A673 (cell line): ENCODE measurements around the gene NRGN. TPM values are rescaled to one million over a fixed set of nuclear protein-coding genes. Genes with fewer than 3 reads are reported as not detected.
"Not testable (repeated sequence)": the region's sequence is repeated elsewhere in the genome, so short reads cannot be mapped to it uniquely, and the experiment has no call there.

Experiments used
- BruUV-seq: library from RNA; stranded (reverse); fragments of 400-500 nt; replicated peaks from 2 replicates; lab custom pipeline; 2021; lab: Mats Ljungman, UMichigan
- CTCF ChIA-PET: fragments of 300-600 bp; sonication (Branson Sonifier 250); formaldehyde crosslinking; loops from one replicate; lab custom pipeline; 2022; ENCODE audit warnings: antibody characterized with exemption; lab: Charles Lee
- POLR2A ChIA-PET: fragments of 300-600 bp; sonication (Branson Sonifier 250); formaldehyde crosslinking; loops from one replicate; lab custom pipeline; 2022; ENCODE audit warnings: antibody characterized with exemption; ENCODE audit not compliant: low non-redundant PET; lab: Charles Lee
- DNase-seq: peaks from one replicate; pipeline ENCODE4 v3.0.0-alpha.2; 2015; ENCODE audit warnings: low spot score
- H3K27ac ChIP-seq: fragments of 200-600 bp; sonication (generic); 2 replicates; pipeline ENCODE4 v1.5.1; 2016; ENCODE audit warnings: mixed run types, low read depth, mild to moderate bottlenecking, mixed read lengths, antibody characterized with exemption, low read length; ENCODE audit not compliant: poor library complexity, severe bottlenecking
- H3K27me3 ChIP-seq: fragments of 200-600 bp; sonication (generic); replicated peaks from 2 replicates; pipeline ENCODE4 v1.6.1; 2017; ENCODE audit warnings: mixed run types, low read depth, mild to moderate bottlenecking, mixed read lengths, antibody characterized with exemption, low read length; ENCODE audit not compliant: insufficient read depth, poor library complexity
- H3K36me3 ChIP-seq: fragments of 200-600 bp; sonication (generic); 2 replicates; pipeline ENCODE4 v1.6.1; 2016; ENCODE audit warnings: mixed run types, mild to moderate bottlenecking, mixed read lengths, antibody characterized with exemption, low read length; ENCODE audit not compliant: insufficient read depth, poor library complexity, severe bottlenecking
- H3K4me1 ChIP-seq: fragments of 200-600 bp; sonication (generic); 2 replicates; pipeline ENCODE4 v1.6.1; 2017; ENCODE audit warnings: mixed run types, mild to moderate bottlenecking, mixed read lengths, antibody characterized with exemption, low read length; ENCODE audit not compliant: insufficient read depth, poor library complexity, severe bottlenecking
- H3K4me3 ChIP-seq: fragments of 200-600 bp; sonication (generic); 2 replicates; pipeline ENCODE4 v1.5.1; 2016; ENCODE audit warnings: low read depth, mixed run types, mild to moderate bottlenecking, mixed read lengths, low read length; ENCODE audit not compliant: poor library complexity, severe bottlenecking
- H3K9me3 ChIP-seq: fragments of 200-600 bp; sonication (generic); 2 replicates; pipeline ENCODE4 v1.6.1; 2016; ENCODE audit warnings: mixed run types, low read depth, mild to moderate bottlenecking, mixed read lengths, antibody characterized with exemption, low read length; ENCODE audit not compliant: poor library complexity, severe bottlenecking
- CTCF ChIP-seq: fragments of 300-800, 200-600 bp; sonication (generic); conservative IDR thresholded peaks from 2 replicates; pipeline ENCODE4 v1.5.1; 2017; ENCODE audit warnings: low read depth, mild to moderate bottlenecking, antibody characterized with exemption, low read length, moderate library complexity, mixed read lengths
- EZH2 ChIP-seq: fragments of 200-600 bp; sonication (generic); IDR thresholded peaks from 2 replicates; pipeline ENCODE4 v1.6.1; 2017; ENCODE audit warnings: borderline replicate concordance, low read depth, mild to moderate bottlenecking, mixed read lengths, antibody characterized with exemption, low read length; ENCODE audit not compliant: poor library complexity, severe bottlenecking
- intact Hi-C: fragments of 100-400 bp; cut with micrococcal nuclease; formaldehyde crosslinking; loops from one replicate; pipeline ENCODE4 v1.10.0; 2022; ENCODE audit not compliant: unreplicated experiment
- total RNA-seq: library from RNA; stranded (reverse); gene quantifications from 2 replicates; pipeline ENCODE4 v1.2.3, GENCODE V29; 2021

Gene NRGN
- total RNA-seq, 1 experiment from 2014 or later, result 38.1 TPM

- H3K9me3 ChIP-seq, result no peaks in the 10 kb centered on the region
- no peak for TF ChIP-seq CTCF
- no peak for TF ChIP-seq EZH2
- intact Hi-C loops, result loop anchor here (10.0 kb wide), 1 partner anchor 351 kb away; no protein-coding TSS in a partner anchor
- no peak overlapping the region for H3K27ac ChIP-seq
- H3K27me3 ChIP-seq, result no peaks in the 10 kb centered on the region
- H3K4me1 ChIP-seq, result peaks cover 10% of the 10 kb centered on the region
- H3K36me3 ChIP-seq, result peaks cover 21% of the 10 kb centered on the region
- no TSS peak for BruUV-seq
- DNase-seq, result no peak
- ChIA-PET CTCF (no interaction called here), POLR2A (no interaction called here)
- no peak overlapping the region for H3K4me3 ChIP-seq
Measured at GRCh38 chr11:124766156-124766555, 26.4 kb downstream of the NRGN start.

GRCh38 chr11:124768914-124769313 lies 29.2 kb downstream of the NRGN start:
- Histone ChIP-seq H3K27me3 (no peaks in the 10 kb centered on the region), H3K4me1 (no peaks in the 10 kb centered on the region), H3K9me3 (no peaks in the 10 kb centered on the region), H3K27ac (no peak overlapping the region), H3K36me3 (peaks cover 21% of the 10 kb centered on the region), H3K4me3 (no peak overlapping the region)
- BruUV-seq, result no TSS peak
- POLR2A ChIA-PET, result no interaction called here
- TF ChIP-seq EZH2, result no peak
- TF ChIP-seq CTCF, result no peak
- CTCF ChIA-PET, result no interaction called here
- intact Hi-C loops, result loop anchor here (10.0 kb wide), 1 partner anchor 354 kb away; no protein-coding TSS in a partner anchor
- no peak for DNase-seq

- CTCF ChIA-PET, result no interaction called here
- H3K4me3 ChIP-seq, result no peak overlapping the region
- POLR2A ChIA-PET, result interaction anchor here (0.6 kb wide), 1 partner anchor 106 kb away, joined by 4 read pairs; no protein-coding TSS in a partner anchor
- intact Hi-C loops, result loop anchor here (10.0 kb wide), 1 partner anchor 355 kb away; no protein-coding TSS in a partner anchor
- no peaks in the 10 kb centered on the region for H3K9me3 ChIP-seq
- no TSS peak for BruUV-seq
- H3K27me3 ChIP-seq, result no peaks in the 10 kb centered on the region
- TF ChIP-seq EZH2, result no peak
- no peak for TF ChIP-seq CTCF
- H3K36me3 ChIP-seq, result peaks cover 21% of the 10 kb centered on the region
- H3K27ac ChIP-seq, result no peak overlapping the region
- DNase-seq, result no peak
- no peaks in the 10 kb centered on the region for H3K4me1 ChIP-seq
Measured at GRCh38 chr11:124769806-124770774, 30.3 kb downstream of the NRGN start.

GRCh38 chr11:124770959-124771358 lies 31.2 kb downstream of the NRGN start:
- POLR2A ChIA-PET, result interaction anchor here (0.6 kb wide), 1 partner anchor 105 kb away, joined by 4 read pairs; no protein-coding TSS in a partner anchor
- H3K9me3 ChIP-seq, CTCF ChIA-PET, H3K4me3 ChIP-seq, BruUV-seq, H3K27me3 ChIP-seq, intact Hi-C loops, DNase-seq, H3K27ac ChIP-seq, H3K4me1 ChIP-seq: not testable (repeated sequence)
- peaks cover 21% of the 10 kb centered on the region for H3K36me3 ChIP-seq
